HCT116 (cell line): ENCODE measurements around the gene MRRF. TPM values are rescaled to one million over a fixed set of nuclear protein-coding genes. Genes with fewer than 3 reads are reported as not detected.

ENCODE experiments used
- ATAC-seq: fragments of 200-7000 bp; cut with Tn5 transposase; 2 replicates; pipeline ENCODE4 v1.9.1; 2020; ENCODE audit warnings: mild to moderate bottlenecking, moderate library complexity
- BruUV-seq: library from RNA; stranded (reverse); fragments of 400-500 nt; replicated peaks from 2 replicates; lab custom pipeline; 2021; lab: Mats Ljungman, UMichigan
- CTCF ChIA-PET: fragments of 300-600 bp; sonication (Branson Sonifier 250); formaldehyde crosslinking; loops from one replicate; lab custom pipeline; 2021; ENCODE audit warnings: antibody characterized with exemption; lab: Charles Lee
- POLR2A ChIA-PET: fragments of 300-600, 350-600 bp; sonication (Branson Sonifier 250); formaldehyde crosslinking; loops from one replicate; lab custom pipeline; 2021; ENCODE audit warnings: antibody characterized with exemption; lab: Charles Lee
- RAD21 ChIA-PET, 2 experiments: fragments of 300-600 bp; sonication (Branson Sonifier 250); formaldehyde crosslinking; loops; one replicate each; lab custom pipeline; 2023; ENCODE audit warnings: low total read pairs in 2 of 2; ENCODE audit not compliant: uncharacterized antibody in 2 of 2, unreplicated experiment in 2 of 2, low non-redundant PET in 1 of 2; lab: Charles Lee
- DNase-seq: peaks from one replicate; pipeline ENCODE4 v3.0.0-alpha.2; 2010; ENCODE audit warnings: low read depth, low spot score
- H2AFZ ChIP-seq: fragments of 200-600 bp; shearing (Covaris generic), sonication (generic); 2 replicates; pipeline ENCODE4 v1.6.1; 2017; ENCODE audit warnings: low read depth, mixed run types, mixed read lengths, antibody characterized with exemption, low read length; ENCODE audit not compliant: poor library complexity, severe bottlenecking
- H3K27ac ChIP-seq: 2 replicates; pipeline ENCODE4 v1.5.1; 2012; ENCODE audit warnings: low read depth, low read length
- H3K27me3 ChIP-seq: fragments of 200-600 bp; sonication (generic); 2 replicates; pipeline ENCODE4 v1.6.1; 2016; ENCODE audit warnings: mixed run types, low read length, mixed read lengths; ENCODE audit not compliant: insufficient read depth
- H3K36me3 ChIP-seq, 2 experiments: fragments of 200-500 bp in 1 of 2; fragments of 200-600 bp in 1 of 2; sonication (Bioruptor generic) in 1 of 2; sonication (generic) in 1 of 2; 2 replicates each; pipeline versions ENCODE4 v1.5.1 to v1.6.1; 2014 to 2016; ENCODE audit warnings: low read length in 2 of 2, inconsistent platforms in 1 of 2, mixed read lengths in 1 of 2, mixed run types in 1 of 2; ENCODE audit not compliant: insufficient read depth in 2 of 2, control insufficient read depth in 1 of 2
- H3K4me1 ChIP-seq, 2 experiments: fragments of 200-600 bp in 1 of 2; sonication (generic) in 1 of 2; 2 replicates each; pipeline versions ENCODE4 v1.5.1 to v1.6.1; 2012 to 2017; ENCODE audit warnings: low read length in 2 of 2, inconsistent platforms in 1 of 2, mild to moderate bottlenecking in 1 of 2, mixed read lengths in 1 of 2, mixed run types in 1 of 2, moderate library complexity in 1 of 2; ENCODE audit not compliant: insufficient read depth in 2 of 2, control insufficient read depth in 1 of 2
- H3K4me2 ChIP-seq: fragments of 200-600 bp; sonication (generic); 2 replicates; pipeline ENCODE4 v1.6.1; 2017; ENCODE audit warnings: mixed run types, low read length, mixed read lengths
- H3K4me3 ChIP-seq, 2 experiments: fragments of 200-600 bp in 1 of 2; sonication (generic) in 1 of 2; replicated peaks in 1 of 2; 2 replicates each; pipeline ENCODE4 v1.5.1; 2011 to 2016; ENCODE audit warnings: low read length in 2 of 2, control low read depth in 1 of 2, low read depth in 1 of 2, mild to moderate bottlenecking in 1 of 2, mixed read lengths in 1 of 2, mixed run types in 1 of 2
- H3K79me2 ChIP-seq: fragments of 200-600 bp; sonication (generic); 2 replicates; pipeline ENCODE4 v1.6.1; 2017; ENCODE audit warnings: mild to moderate bottlenecking, mixed run types, low read length, moderate library complexity, mixed read lengths; ENCODE audit not compliant: insufficient read depth
- H3K9ac ChIP-seq: fragments of 200-600 bp; sonication (generic); 2 replicates; pipeline ENCODE4 v1.6.1; 2016; ENCODE audit warnings: low read length, mixed read lengths
- H3K9me2 ChIP-seq: fragments of 200-600 bp; sonication (generic), shearing (Covaris generic); 2 replicates; pipeline ENCODE4 v1.6.1; 2017; ENCODE audit warnings: mixed run types, mild to moderate bottlenecking, moderate library complexity; ENCODE audit not compliant: insufficient read depth
- H3K9me3 ChIP-seq, 2 experiments: fragments of 200-500 bp in 1 of 2; fragments of 200-600 bp in 1 of 2; sonication (Bioruptor generic) in 1 of 2; sonication (generic) in 1 of 2; 2 replicates each; pipeline ENCODE4 v1.6.1; 2014 to 2017; ENCODE audit warnings: low read length in 2 of 2, mixed read lengths in 2 of 2, inconsistent platforms in 1 of 2, low read depth in 1 of 2, mild to moderate bottlenecking in 1 of 2, mixed run types in 1 of 2, moderate library complexity in 1 of 2; ENCODE audit not compliant: control insufficient read depth in 1 of 2, insufficient read depth in 1 of 2
- H4K20me1 ChIP-seq: fragments of 200-600 bp; sonication (generic), shearing (Covaris generic); 2 replicates; pipeline ENCODE4 v1.6.1; 2017; ENCODE audit warnings: mixed run types, mild to moderate bottlenecking, moderate library complexity; ENCODE audit not compliant: insufficient read depth
- CEBPB ChIP-seq: IDR thresholded peaks from 2 replicates; pipeline ENCODE4 v1.6.1; 2012; ENCODE audit warnings: low read depth
- EZH2 ChIP-seq: fragments of 200-600 bp; sonication (generic); IDR thresholded peaks from 2 replicates; pipeline ENCODE4 v1.6.1; 2017; ENCODE audit warnings: antibody characterized with exemption, mixed run types
- EZH2phosphoT487 ChIP-seq: fragments of 200-600 bp; IDR thresholded peaks from 2 replicates; pipeline ENCODE4 v1.6.1; 2018; ENCODE audit warnings: antibody characterized with exemption, borderline replicate concordance
- FOSL1 ChIP-seq: IDR thresholded peaks from 2 replicates; pipeline ENCODE4 v1.6.1; 2012; ENCODE audit warnings: low read depth
- JUND ChIP-seq: IDR thresholded peaks from 2 replicates; pipeline ENCODE4 v1.6.1; 2012
- RAD21 ChIP-seq: IDR thresholded peaks from 2 replicates; pipeline ENCODE4 v1.6.1; 2012; ENCODE audit warnings: low read depth, mild to moderate bottlenecking
- SIN3A ChIP-seq: IDR thresholded peaks from 2 replicates; pipeline ENCODE4 v1.6.1; 2012; ENCODE audit warnings: low read depth
- SP1 ChIP-seq: IDR thresholded peaks from 2 replicates; pipeline ENCODE4 v1.6.1; 2012; ENCODE audit warnings: low read depth
- SRF ChIP-seq: IDR thresholded peaks from 2 replicates; pipeline ENCODE4 v1.6.1; 2012; ENCODE audit warnings: low read depth
- TCF7L2 ChIP-seq: IDR thresholded peaks from 2 replicates; pipeline ENCODE4 v1.7.0; 2011; ENCODE audit warnings: borderline replicate concordance, inconsistent platforms; ENCODE audit not compliant: insufficient read depth, insufficient read length; ENCODE audit errors: extremely low read depth
- YY1 ChIP-seq: IDR thresholded peaks from 2 replicates; pipeline ENCODE4 v1.6.1; 2011; ENCODE audit warnings: low read length, low read depth, moderate library complexity, mild to moderate bottlenecking; ENCODE audit not compliant: insufficient replicate concordance; ENCODE audit errors: extremely low read depth
- ZNF274 ChIP-seq: fragments of 200-500 bp; sonication (Bioruptor generic); IDR thresholded peaks from 2 replicates; pipeline ENCODE4 v1.6.1; 2014; ENCODE audit warnings: mild to moderate bottlenecking, low read depth, low read length, inconsistent platforms
- intact Hi-C: fragments of 100-400 bp; cut with micrococcal nuclease; formaldehyde crosslinking; loops from 2 replicates; pipeline ENCODE4 v1.10.0; 2022
- total RNA-seq: library from RNA; stranded (reverse); gene quantifications from one replicate; pipeline ENCODE4 v1.2.1, GENCODE V29; 2021; ENCODE audit not compliant: unreplicated experiment
- TF ChIP-seq, protein P1 (sequence below), 3 experiments: fragments of 200-600 bp in 1 of 3; sonication (generic) in 1 of 3; IDR thresholded peaks in 2 of 3; conservative IDR thresholded peaks in 1 of 3; 2 replicates each; pipeline ENCODE4 v1.5.1; 2012 to 2017; ENCODE audit warnings: low read depth in 2 of 3, low read length in 2 of 3, antibody characterized with exemption in 1 of 3, borderline replicate concordance in 1 of 3, control low read depth in 1 of 3, mild to moderate bottlenecking in 1 of 3, mixed read lengths in 1 of 3, mixed run types in 1 of 3, moderate library complexity in 1 of 3; ENCODE audit not compliant: insufficient read depth in 1 of 3
- TF ChIP-seq, protein P2 (sequence below): IDR thresholded peaks from 2 replicates; pipeline ENCODE4 v1.6.1; 2012
- TF ChIP-seq, protein P3 (sequence below): IDR thresholded peaks from 2 replicates; pipeline ENCODE4 v1.6.1; 2012

Gene MRRF
- total RNA-seq, 1 experiment from 2014 or later = 88.6 TPM

DNA sequence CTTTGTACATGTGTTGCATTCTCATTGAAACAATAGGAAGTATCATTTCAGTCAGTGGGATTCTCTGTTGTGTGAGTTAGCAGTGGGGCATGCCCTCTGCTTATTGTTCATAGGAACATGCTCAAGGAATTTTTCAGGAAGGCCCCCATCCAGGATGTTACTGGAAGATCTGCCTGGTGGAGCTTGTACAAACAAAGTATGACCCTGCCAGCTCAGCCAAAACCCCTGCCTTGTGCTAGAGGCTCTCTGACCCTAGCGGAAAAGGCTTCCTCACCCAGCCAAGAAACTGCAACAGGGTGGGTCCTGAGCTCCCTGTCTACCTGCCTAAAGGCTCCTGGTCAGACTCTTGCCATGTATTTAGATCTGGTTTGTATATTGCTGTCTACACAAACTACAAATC lies 43.2 kb downstream of the MRRF start:
- no peak for DNase-seq
- Histone ChIP-seq H3K4me2 (no peak overlapping the region), H3K27me3 (no peaks in the 10 kb centered on the region), H3K9me3 (no peaks in the 10 kb centered on the region), H3K4me1 (no peaks in the 10 kb centered on the region), H3K36me3 (peaks cover 4 to 19% of the 10 kb centered on the region in 2 experiments; a peak in 3 of 4 replicates), H3K27ac (no peak overlapping the region), H3K79me2 (peaks cover 48% of the 10 kb centered on the region), H2AFZ (no peak overlapping the region), H3K9me2 (no peaks in the 10 kb centered on the region), H3K4me3 (no peak overlapping the region), H3K9ac (no peak overlapping the region), H4K20me1 (no peaks in the 10 kb centered on the region)
- RAD21 ChIA-PET = no interaction called here
- CTCF ChIA-PET = interaction anchor here (1.0 kb wide), 1 partner anchor 183 kb away, joined by 4 read pairs; no protein-coding TSS in a partner anchor
- ATAC-seq = no peak
- POLR2A ChIA-PET = no interaction called here
- intact Hi-C loops = no loop called here
- BruUV-seq = no TSS peak
- TF ChIP-seq ZNF274 = no peak
- no peak for TF ChIP-seq SP1
- TF ChIP-seq SIN3A = no peak
- no peak for TF ChIP-seq JUND
- TF ChIP-seq, protein P1, sequence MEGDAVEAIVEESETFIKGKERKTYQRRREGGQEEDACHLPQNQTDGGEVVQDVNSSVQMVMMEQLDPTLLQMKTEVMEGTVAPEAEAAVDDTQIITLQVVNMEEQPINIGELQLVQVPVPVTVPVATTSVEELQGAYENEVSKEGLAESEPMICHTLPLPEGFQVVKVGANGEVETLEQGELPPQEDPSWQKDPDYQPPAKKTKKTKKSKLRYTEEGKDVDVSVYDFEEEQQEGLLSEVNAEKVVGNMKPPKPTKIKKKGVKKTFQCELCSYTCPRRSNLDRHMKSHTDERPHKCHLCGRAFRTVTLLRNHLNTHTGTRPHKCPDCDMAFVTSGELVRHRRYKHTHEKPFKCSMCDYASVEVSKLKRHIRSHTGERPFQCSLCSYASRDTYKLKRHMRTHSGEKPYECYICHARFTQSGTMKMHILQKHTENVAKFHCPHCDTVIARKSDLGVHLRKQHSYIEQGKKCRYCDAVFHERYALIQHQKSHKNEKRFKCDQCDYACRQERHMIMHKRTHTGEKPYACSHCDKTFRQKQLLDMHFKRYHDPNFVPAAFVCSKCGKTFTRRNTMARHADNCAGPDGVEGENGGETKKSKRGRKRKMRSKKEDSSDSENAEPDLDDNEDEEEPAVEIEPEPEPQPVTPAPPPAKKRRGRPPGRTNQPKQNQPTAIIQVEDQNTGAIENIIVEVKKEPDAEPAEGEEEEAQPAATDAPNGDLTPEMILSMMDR (IDR thresholded peaks at IDR 0.05 in 2 of 3, conservative IDR thresholded peaks at IDR 0.05 in 1 of 3; ENCODE audit: borderline replicate concordance in 1 of 3, insufficient read depth in 1 of 3, low read depth in 2 of 3, low read length in 2 of 3) = no peak
- no peak for TF ChIP-seq TCF7L2
- TF ChIP-seq, protein P2, sequence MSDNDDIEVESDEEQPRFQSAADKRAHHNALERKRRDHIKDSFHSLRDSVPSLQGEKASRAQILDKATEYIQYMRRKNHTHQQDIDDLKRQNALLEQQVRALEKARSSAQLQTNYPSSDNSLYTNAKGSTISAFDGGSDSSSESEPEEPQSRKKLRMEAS = no peak
- no peak for TF ChIP-seq FOSL1
- no peak for TF ChIP-seq EZH2
- no peak for TF ChIP-seq YY1
- no peak for TF ChIP-seq CEBPB
- TF ChIP-seq EZH2phosphoT487 = no peak
- no peak for TF ChIP-seq SRF
- TF ChIP-seq RAD21 = no peak
- TF ChIP-seq, protein P3, sequence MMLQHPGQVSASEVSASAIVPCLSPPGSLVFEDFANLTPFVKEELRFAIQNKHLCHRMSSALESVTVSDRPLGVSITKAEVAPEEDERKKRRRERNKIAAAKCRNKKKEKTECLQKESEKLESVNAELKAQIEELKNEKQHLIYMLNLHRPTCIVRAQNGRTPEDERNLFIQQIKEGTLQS = no peak
